ENCODE results near the gene PRRC2A. TPM values are rescaled to one million over a fixed set of nuclear protein-coding genes. Genes with fewer than 3 reads are reported as not detected.

The PRRC2A gene
- polyA plus RNA-seq, 1 donor (not counting 4 experiments of a cell fraction or from before 2014, with no cell fraction given) = 20.5 TPM

DNA sequence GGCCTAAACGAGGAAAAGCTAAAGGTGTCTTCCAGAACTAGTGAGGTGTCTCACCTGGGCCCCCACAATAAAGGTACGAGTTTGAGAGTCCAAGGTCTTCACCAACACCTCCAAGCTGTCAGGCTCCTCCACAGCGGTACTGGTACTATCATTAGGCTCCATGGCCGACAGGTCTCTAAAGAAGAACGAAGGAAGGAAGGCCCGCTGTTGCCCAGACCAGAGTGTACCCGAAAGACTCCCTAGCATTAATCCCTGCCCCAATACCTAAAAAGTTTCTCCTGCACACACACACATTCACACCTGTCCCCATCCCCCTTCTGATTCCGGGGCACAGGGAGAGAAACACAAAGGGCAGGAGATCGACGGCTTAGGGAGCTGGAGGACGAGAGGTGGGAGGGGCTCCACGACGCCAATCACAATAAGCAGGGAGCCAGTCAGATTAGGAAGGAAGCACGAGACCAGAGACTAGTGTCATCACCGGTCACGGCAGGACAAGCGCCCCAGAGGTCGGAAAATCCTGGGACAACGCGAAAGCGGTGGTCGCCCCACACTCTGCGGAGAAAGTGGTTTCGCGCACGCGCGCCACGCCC, 31.2 kb downstream of the PRRC2A start:
- Histone ChIP-seq H3K79me2 (ENCODE audit: control insufficient read depth, insufficient read depth, low read length) (peaks cover 41% of the 10 kb centered on the region), H3K4me2 (ENCODE audit: control insufficient read depth, extremely low read depth, insufficient read depth, low read depth, low read length) (peak overlapping the region; percentile 99), H3K4me1 (ENCODE audit: control insufficient read depth, extremely low read depth, insufficient read depth, low read length) (peaks cover 12% of the 10 kb centered on the region), H3K4me3 (ENCODE audit: control insufficient read depth in 2 of 3, extremely low read depth in 1 of 3, insufficient read depth in 2 of 3, low read depth in 1 of 3, low read length in 3 of 3) (peak overlapping the region; percentile 62 to 96 (median 96)), H3K9me1 (ENCODE audit: control insufficient read depth, extremely low read depth, insufficient read depth, low read length) (no peaks in the 10 kb centered on the region), H3K27me3 (ENCODE audit: control insufficient read depth, extremely low read depth, insufficient read depth, low read length) (no peaks in the 10 kb centered on the region), H3K9ac (ENCODE audit: control insufficient read depth, extremely low read depth, insufficient read depth, low read length) (peak overlapping the region; percentile 99), H3K9me3 (ENCODE audit: control insufficient read depth, low read depth, low read length) (no peaks in the 10 kb centered on the region), H3K27ac (ENCODE audit: control insufficient read depth, insufficient read depth, low read length) (peak overlapping the region; percentile 100), H4K20me1 (ENCODE audit: control insufficient read depth, extremely low read depth, insufficient read depth, low read length) (peaks cover 4% of the 10 kb centered on the region), H3K36me3 (ENCODE audit: control insufficient read depth in 2 of 2, extremely low read depth in 1 of 2, insufficient read depth in 2 of 2, low read length in 2 of 2) (peaks cover 14 to 28% of the 10 kb centered on the region in 2 experiments), H2AFZ (ENCODE audit: control insufficient read depth, low read length) (peak overlapping the region; percentile 94)
- peak; percentile 17 for FAIRE-seq
- TF ChIP-seq, protein P1, sequence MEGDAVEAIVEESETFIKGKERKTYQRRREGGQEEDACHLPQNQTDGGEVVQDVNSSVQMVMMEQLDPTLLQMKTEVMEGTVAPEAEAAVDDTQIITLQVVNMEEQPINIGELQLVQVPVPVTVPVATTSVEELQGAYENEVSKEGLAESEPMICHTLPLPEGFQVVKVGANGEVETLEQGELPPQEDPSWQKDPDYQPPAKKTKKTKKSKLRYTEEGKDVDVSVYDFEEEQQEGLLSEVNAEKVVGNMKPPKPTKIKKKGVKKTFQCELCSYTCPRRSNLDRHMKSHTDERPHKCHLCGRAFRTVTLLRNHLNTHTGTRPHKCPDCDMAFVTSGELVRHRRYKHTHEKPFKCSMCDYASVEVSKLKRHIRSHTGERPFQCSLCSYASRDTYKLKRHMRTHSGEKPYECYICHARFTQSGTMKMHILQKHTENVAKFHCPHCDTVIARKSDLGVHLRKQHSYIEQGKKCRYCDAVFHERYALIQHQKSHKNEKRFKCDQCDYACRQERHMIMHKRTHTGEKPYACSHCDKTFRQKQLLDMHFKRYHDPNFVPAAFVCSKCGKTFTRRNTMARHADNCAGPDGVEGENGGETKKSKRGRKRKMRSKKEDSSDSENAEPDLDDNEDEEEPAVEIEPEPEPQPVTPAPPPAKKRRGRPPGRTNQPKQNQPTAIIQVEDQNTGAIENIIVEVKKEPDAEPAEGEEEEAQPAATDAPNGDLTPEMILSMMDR (optimal IDR thresholded peaks at IDR 0.05 in 1 of 3, IDR thresholded peaks at IDR 0.05 in 1 of 3, conservative IDR thresholded peaks at IDR 0.05 in 1 of 3; ENCODE audit: extremely low read depth in 1 of 3, insufficient read depth in 2 of 3, low read length in 3 of 3) = no peak
- TF ChIP-seq EZH2 (IDR thresholded peaks at IDR 0.05; ENCODE audit: low read length) = no peak
- DNase-seq (ENCODE audit: low read depth, low spot score) = no peak
- dilution Hi-C loops (cut with MboI; ENCODE audit: extremely low pct_ligation_motif_present, low sequenced_read_pairs) = no loop called here

DNA sequence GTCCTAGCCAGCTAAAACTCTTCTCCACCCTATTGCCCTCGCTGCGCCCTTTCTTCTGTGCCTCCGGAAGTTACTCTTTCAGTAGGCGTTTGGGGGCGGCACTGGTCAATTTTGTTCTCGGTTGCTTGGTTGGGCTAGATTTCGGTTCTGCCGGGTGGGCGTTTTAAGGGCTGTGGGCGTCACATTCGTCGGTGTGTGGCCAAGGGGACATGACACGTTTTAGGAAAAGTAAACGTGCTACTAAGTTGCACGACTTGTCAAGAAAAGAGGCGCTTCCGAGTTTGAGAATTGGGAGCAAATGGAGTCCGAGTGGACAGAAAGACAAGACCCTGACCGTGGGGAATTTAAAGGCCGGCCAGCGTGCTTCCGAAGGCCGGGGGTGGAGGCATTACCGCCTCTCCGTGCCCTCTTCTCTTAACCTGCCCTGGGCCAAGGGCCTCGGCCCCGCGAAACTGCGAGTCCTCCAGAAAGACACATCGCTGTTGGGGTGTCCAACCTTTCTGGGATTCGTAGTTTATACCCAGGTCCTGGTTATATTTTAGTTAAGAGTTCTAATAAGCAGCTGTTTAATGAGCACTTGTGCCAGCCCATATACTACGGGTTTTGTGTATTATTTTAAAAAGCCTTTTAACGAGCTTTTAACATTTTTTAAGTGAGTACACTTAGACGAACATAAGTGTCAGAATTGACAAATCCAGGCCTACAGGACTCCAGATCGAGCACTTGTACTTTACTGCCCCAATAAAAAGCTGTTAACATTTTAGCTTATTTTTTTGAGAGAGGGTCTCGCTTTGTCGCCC, 32.6 kb downstream of the PRRC2A start:
- peaks cover 46% of the 10 kb centered on the region for H3K79me2 ChIP-seq (ENCODE audit: control insufficient read depth, insufficient read depth, low read length)
- peak; percentile 65 for FAIRE-seq
- H3K36me3 ChIP-seq (ENCODE audit: control insufficient read depth in 2 of 2, extremely low read depth in 1 of 2, insufficient read depth in 2 of 2, low read length in 2 of 2) = peaks cover 16 to 21% of the 10 kb centered on the region in 2 experiments
- dilution Hi-C loops (cut with MboI; ENCODE audit: extremely low pct_ligation_motif_present, low sequenced_read_pairs) = no loop called here
- H3K4me1 ChIP-seq (ENCODE audit: control insufficient read depth, extremely low read depth, insufficient read depth, low read length) = peaks cover 12% of the 10 kb centered on the region
- H3K4me3 ChIP-seq (ENCODE audit: control insufficient read depth in 2 of 3, extremely low read depth in 1 of 3, insufficient read depth in 2 of 3, low read depth in 1 of 3, low read length in 3 of 3) = peak overlapping the region; percentile 62 to 96 (median 96)
- H3K9me3 ChIP-seq (ENCODE audit: control insufficient read depth, low read depth, low read length) = no peaks in the 10 kb centered on the region
- H4K20me1 ChIP-seq (ENCODE audit: control insufficient read depth, extremely low read depth, insufficient read depth, low read length) = peaks cover 4% of the 10 kb centered on the region
- TF ChIP-seq, protein P1 (optimal IDR thresholded peaks at IDR 0.05 in 1 of 3, IDR thresholded peaks at IDR 0.05 in 1 of 3, conservative IDR thresholded peaks at IDR 0.05 in 1 of 3; ENCODE audit: extremely low read depth in 1 of 3, insufficient read depth in 2 of 3, low read length in 3 of 3) = no peak
- no peak for TF ChIP-seq EZH2 (IDR thresholded peaks at IDR 0.05; ENCODE audit: low read length)
- H3K27ac ChIP-seq (ENCODE audit: control insufficient read depth, insufficient read depth, low read length) = peak overlapping the region; percentile 100
- peak overlapping the region; percentile 99 for H3K4me2 ChIP-seq (ENCODE audit: control insufficient read depth, extremely low read depth, insufficient read depth, low read depth, low read length)
- H3K9ac ChIP-seq (ENCODE audit: control insufficient read depth, extremely low read depth, insufficient read depth, low read length) = peak overlapping the region; percentile 99
- H2AFZ ChIP-seq (ENCODE audit: control insufficient read depth, low read length) = peak overlapping the region; percentile 90
- H3K27me3 ChIP-seq (ENCODE audit: control insufficient read depth, extremely low read depth, insufficient read depth, low read length) = no peaks in the 10 kb centered on the region
- peak; percentile 50 for DNase-seq (ENCODE audit: low read depth, low spot score)
- H3K9me1 ChIP-seq (ENCODE audit: control insufficient read depth, extremely low read depth, insufficient read depth, low read length) = no peaks in the 10 kb centered on the region
